Stimulated activated CD4-positive, alpha-beta T cell treated with anti-CD3 and anti-CD28 coated beads, Interleukin-4, amount 100 ng/mL, for 1 hour (primary cell): ENCODE measurements around the gene IQSEC2.

Experiments used
- DNase-seq: peaks from one replicate; pipeline ENCODE4 v3.0.0-alpha.2; 2020

The IQSEC2 gene

DNA sequence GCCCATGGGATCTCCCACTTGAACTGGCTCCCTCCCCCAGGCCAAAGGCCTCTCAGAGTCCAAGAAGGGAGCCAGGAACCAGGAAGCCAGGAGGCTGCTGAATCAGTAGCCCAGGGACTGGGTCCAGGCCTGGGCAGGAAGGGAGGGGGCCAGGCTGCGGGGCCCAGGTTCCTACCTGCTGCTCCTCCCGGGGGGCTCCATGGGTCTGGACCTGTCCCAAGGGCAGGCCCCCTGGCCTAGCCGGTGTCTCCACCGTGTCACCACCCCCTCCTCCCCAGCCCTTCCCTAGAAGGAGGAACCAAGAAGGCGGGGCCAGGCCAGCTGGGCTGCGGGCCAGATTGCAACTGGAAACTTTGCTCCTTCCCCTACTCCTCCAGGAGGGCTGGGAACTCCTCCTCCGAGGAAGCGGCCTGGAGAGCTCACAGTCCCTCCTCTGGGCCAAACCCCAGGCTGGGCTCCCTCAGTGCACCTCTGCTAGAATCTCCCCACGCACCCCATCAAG lies at the start of gene IQSEC2:
IQSEC2 (minus strand) TSS at position 264 of the 502 bp plus-strand sequence.
- no peak for DNase-seq

DNA sequence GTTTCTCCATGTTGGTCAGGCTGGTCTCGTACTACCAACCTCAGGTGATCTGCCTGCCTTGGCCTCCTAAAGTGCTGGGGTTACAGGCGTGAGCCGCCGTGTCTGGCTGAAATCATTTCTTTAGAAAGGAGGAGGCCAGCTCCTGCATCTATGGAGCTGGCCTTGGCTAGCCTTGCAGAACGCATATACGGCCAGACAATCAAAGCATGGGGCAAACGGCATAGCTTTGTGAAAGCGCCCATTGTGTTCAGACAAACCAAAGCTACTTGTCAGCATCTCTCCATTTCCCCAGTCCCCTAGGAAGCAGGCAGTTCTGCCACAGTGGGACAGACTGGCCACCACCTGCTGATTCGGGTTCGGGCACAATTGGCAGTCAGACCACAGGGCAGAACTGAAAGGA lies 48.9 kb upstream of the IQSEC2 start:
- no peak for DNase-seq

DNA sequence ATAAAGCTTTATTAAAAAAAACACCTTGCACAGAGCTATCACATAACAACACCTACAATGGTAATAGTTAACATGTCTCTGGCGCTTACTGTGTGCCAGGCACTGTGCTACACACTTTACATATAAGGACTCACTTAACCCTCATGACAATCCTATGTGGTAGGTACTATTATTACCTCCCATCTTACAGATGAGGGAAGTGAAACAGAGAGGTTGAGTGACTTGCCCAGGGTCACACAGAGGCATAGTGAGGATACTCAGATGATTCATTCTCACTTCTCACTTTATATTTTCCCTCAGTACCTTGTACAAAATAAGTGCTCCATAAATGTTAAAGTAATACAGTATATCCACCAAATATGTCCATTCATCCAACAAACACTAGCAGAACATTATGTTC lies 43.4 kb upstream of the IQSEC2 start:
- DNase-seq: no peak

DNA sequence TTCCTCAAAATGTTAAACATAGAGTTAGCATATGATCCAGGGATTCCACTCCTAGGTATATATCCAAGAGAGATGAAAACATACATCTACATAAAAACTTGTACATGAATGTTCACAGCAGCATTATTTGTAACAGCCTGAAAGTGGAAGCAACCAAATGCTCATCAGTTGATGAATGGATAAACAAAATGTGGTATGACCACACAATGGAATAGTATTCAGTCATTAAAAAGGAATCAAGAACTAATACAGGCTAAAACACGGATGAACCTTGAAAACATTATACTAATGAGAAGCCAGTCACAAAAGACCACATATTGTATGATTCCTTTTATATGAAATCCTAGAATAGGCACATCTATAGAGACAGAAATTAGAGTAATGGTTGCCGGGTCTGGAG lies 42.7 kb upstream of the IQSEC2 start:
- DNase-seq: no peak

DNA sequence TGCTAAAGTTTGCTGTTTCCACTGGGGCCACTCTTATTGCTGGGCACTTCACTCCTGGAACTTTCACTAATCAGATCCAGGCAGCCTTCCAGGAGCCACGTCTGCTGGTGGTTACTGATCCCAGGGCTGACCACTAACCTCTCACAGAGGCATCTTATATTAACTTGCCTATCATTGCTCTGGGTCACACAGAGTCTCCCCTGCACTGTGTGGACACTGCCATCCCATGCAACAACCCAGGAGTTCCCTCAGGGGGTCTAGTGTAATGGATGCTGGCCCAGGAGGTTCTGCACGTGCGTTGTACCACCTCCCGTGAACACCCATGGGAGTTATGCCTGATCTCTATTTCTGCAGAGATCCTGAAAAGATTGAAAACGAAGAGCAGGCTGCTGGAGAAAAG lies 41.8 kb upstream of the IQSEC2 start:
- no peak for DNase-seq

DNA sequence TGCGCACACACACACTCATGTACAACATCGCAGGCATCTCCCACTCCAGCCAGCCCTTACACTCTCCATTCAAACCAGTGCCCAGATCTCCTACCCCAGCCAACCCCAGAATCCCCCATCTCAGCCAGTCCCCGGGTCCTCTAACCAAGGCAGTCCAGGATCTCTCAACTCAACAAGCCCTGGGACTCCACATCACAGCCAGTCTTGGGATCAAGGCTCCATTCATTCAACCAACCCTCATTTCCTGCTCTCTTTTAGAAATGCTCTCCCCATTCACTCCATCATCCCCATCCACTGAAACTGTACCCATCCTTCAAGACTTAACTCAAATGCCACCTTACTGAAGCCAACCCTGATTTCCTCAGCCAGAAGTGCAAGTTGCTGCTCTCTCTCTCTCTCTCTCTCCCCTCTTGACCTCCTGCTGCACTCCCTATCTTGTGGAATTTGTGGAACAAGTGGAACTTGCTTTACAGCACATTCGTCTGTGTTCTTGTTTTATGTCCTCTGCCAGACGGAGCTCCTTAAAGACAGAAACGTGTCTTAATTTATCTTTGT lies 40.6 kb upstream of the IQSEC2 start:
- no peak for DNase-seq

DNA sequence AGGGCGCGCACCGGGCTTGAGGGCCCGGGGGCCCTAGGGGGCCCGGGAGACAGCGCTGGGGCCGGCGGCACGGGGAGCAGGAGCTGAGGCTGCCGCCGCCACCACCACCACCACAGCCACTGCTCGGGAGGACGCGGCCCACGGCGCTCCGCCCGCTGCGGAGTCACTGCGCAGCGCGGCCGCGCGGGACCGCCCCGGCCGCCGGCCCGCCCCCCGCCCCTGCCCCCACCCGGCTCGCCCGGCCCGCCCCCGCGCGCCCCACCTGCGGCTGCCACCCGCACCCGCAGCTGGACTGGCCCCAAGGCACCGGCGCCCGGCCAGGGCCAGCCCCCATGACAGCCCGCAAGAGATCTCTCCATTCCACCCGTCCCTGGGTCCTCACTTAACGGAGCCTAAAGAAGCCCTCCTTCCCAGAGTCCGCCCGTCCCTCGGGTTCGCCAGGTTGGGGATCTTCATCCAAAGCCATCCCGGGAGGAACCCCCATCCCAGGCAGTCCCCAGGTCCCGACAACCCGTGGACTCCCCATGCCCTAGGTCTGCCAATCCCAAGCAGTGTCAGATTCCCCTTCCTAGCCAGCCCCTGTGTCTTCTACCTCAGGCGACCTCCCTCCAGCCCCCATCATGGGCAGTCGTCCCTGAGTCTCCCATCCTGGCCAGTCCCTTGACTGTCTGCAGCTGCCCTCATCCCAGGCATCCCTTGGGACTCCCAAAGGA lies 40.0 kb upstream of the IQSEC2 start:
- peak; percentile 16 for DNase-seq

DNA sequence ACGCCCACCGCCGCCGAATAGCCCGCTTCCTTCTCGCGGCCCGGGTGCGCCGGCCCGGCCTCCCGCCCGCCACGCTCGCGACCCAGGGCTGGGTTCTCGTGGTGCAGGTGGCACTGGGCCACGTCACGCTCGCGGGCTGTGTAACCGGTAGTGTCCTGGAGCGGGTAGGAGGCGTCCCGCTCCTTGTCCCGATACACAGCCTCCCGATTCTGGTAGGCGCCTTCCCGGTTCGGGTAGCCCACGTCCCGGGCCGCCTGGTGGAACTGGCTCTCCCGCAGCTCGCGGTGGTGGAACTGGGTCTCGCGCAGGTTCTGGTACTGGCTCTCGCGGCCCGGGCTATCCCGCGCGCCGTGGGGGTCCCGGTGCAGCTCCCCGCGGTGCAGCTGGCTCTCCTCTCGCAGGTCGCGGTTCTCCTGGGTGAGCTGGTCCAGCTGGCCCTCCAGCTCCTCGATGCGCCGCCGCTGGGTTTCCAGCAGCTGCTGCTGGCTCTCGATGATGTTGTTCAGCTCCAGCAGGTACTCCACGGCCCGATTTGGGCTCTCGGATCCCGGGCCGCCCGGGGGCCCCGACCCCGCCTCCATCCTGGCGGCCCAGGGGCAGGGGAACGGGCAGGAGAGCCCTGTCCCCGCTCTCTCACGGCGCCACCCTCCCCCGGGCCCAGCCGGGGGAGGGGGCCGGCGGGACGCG lies 39.3 kb upstream of the IQSEC2 start:
- peak; percentile 10 for DNase-seq

DNA sequence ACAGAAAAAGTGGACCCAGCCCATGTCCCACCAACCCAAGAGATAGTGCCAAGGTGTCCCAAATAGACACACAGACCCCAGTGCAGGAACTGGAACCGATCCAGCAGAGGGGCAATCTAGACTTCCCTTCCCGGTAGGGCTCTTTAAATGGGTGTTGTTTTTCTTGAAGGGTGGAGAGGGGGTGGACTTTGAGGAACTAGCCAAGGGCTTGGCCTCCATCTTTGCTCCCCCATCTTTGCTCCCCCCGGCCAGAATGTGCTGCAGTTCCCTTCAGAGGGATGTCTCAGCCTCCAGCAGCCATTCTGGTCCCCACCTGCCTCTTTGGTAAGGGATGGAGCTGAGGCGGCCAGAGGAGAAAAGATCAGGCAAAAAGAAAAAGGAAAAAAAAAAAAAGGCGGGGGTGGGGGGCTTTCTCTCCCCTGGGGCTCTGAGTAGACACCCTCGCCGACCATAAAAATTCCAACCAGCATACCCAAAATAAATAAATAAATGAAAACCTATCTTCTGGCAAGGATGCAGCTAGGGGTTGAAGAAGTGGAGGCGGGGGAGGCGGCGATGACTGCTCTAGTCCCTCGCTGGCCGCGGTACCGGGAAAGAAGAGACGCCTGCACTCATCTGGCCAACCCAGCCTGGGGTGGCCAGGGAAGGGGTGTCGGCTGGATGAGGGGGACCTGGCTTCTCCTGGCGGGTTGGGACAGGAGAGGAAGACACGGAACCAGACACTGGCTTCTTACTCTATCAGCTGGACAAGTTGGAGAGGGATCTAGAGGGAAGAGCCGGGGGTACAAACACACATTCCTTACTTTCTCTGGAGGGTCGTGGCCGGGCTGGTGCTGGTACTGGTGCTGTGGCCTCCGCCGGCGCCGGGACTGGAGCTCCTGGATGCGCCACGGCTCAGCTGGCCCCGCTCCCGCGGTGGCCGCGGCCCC lies 38.5 kb upstream of the IQSEC2 start:
- no peak for DNase-seq

DNA sequence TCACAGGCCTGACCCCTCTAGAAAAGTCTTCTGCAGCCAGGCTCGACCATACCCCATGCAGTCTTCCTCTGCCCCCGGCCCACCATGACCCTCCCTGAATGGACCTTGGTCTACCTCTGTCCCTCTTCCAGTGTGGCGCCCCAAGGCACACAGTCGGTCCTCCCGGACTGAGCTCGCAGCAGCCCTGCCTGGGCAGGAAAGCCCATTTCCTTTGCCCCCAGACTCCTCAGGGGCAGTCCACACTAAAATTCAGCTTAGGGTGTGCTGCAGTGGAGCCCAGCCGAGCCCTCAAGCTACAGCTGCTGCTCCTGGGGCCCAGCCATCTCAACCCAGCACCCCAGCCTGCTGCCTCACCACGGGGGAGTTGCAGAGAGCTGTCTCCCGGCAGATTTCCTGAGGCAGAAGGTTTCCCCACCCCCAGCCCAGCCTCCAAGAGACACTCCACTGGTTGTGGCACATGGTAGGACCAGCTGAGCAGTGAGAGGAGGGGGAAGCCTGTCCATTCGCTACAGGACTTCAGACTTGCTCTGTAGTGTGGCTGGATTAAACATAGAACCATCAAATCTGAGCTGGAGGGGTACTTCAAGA lies 37.5 kb upstream of the IQSEC2 start:
- no peak for DNase-seq

DNA sequence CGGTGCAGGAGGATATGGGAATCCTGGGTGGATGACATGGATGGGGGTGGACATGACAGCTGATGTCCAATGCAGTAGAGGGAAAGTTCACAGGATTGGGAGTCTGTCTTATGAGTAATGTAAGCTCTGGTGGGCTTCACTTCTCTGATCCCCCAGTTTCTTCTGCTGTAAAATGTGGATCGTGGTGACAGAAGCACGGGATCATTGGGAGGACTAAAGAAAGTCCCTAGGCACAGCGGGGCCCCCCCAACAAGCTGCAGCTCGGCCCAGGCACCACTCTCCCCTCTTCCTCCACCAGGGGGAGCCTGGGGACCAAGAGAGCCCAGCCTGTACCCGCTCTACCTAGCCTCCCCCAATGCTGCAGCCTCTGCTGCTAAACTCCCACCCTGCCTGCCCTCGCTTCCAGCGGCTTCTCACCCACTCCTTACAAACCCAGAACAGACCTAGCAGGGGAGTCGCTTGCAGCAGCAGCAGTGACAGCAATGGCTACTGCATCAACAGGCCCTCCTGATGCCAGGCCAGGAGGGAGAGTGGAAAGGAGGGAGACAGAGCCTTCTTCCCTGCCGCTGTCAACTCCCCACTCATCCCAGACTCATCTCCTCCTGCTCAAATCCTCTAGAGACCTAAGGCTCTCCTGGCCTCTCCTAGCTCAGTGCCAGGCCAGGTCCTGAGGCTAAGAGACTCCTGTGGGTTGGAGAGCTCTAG lies 36.1 kb upstream of the IQSEC2 start:
- DNase-seq: peak; percentile 66

DNA sequence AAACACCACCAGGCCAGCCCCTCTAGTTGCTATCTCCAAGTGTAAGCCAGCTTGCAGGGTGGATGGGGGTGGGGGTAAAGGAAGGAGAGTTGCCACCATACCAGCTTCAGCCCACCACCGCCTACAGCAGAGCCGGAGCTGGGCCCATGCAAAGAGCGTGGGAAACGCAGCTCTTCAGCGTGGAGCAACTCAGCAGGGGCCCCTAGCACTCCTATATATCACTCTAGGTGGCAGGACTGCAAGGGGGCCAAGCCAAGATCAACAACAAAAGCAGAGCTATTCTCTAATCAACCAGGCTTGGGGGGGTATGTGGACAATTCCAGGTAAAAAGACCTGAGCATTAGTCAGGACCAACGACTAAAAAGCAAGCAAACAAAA lies 35.5 kb upstream of the IQSEC2 start:
- DNase-seq: no peak

DNA sequence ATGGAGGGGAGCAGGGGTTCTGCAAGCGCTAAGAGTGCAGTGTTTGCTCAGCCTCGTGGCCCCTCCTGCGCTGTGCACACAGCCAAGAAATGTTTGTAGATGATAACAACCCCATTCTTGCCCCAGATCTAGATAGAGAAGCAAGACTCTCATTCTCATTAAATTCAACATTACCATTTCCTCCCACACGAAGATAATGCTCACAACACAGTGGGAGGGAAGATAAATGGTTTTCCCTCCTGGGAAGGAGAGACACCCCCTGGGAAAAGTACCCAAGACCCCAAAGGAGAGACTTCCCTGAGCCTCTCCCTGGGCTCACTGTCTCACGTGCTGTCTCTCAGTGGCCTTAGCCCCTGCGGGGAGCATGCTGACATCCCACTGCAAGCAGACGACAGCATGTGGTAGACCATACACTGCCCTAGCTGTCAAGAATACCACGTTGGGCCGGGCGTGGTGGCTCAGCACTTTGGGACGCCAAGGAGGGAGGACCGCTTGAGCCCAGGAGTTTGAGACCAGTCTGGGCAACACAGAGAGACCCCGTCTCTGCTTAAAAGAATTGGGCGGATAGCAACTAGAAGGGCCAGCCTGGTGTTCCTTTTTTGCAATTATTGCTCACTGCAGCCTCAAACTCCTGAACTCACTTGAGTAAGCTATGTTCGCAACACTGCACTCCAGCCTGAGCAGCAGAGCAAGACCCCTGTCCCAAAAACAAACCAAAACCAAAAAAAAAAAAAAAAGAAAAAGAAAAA lies 34.9 kb upstream of the IQSEC2 start:
- no peak for DNase-seq

DNA sequence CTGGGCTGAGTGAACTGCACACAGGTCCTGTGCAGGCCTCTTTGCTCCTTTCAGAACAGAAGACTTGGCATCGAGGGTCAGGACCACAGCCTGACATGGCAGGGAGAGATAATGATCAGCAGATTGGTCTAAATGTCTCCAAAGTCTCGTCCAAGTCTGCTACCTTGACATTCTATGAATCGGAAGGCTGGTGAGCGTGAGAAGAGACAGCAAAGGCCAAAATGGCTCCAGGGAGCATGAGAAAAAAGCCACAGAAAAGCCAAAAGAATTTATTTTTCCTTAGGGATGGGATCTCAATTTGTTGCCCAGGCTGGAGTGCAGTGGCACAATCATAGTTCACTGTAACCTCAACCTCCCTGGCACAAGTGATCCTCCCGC lies 32.3 kb upstream of the IQSEC2 start:
- DNase-seq: no peak

DNA sequence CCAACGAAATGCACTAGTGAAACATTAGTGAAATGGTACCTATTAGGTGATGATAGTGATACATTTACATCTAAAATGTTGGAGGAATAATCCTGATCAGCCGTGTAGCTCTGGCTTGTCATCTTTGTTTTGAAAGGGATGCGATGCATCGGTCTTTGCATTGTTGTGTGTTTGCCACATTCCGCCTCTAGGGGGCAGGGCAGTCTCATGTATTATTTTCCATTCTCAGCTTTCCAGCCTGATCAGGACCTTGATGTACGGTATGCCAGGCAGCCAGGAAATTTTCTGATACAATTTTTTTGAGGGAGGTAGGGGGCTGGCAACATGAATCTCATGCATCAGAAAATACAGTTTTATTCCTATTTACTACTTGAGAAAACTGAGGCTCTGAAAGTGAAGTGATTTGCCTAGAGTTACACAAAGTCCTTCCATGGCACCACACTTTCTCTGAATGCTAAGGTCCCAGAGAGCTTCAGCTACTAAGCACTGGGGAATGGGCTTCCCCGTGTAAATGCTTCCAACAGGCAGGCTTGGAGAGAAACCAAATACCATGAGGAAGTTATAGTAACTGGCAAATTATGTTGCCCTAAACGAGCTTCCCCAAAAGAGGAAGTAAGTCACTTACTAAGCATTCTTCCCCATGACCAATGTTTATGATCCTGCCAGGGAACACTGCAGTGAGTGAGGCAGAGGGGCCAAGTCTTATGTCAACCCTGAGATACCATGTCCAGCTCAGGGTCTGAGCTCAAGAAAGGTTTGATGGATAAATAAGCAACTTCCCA lies 31.8 kb upstream of the IQSEC2 start:
- peak; percentile 56 for DNase-seq

DNA sequence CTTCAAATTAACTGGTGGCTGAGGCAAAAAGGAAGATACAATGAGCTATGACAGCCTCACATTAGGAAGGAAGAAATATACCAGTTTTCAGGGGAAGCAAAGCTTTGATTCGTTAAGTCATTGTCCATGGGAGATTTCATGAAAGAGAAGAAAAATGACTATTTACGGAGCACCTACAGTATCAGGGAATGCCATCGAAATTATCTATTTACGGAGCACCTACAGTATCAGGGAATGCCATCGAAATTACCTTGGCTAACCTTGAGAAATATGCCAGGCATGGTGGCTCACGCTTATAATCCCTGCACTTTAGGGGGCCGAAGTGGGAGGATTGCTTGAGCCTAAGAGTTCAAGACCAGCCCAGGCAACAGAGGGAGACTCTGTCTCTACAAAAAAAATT lies 28.5 kb upstream of the IQSEC2 start:
- no peak for DNase-seq

DNA sequence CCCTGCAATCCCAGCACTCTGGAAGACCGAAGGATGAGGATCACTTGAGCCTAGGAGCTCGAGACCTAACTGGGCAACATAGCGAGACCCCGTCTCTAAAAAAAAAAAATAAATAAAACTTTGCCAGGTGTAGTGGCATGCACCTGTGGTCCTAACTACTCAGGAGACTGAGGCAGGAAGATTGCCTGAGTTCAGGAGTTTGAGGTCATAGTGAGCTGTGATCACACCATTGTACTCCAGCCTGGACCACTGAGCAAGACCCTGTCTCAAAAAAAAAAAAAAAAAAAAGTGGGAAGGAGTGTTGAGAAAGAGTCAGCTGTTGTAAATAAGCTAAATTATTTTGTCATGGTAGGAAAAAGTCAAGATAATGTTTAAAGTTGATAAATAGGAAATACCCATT lies 27.5 kb upstream of the IQSEC2 start:
- no peak for DNase-seq

DNA sequence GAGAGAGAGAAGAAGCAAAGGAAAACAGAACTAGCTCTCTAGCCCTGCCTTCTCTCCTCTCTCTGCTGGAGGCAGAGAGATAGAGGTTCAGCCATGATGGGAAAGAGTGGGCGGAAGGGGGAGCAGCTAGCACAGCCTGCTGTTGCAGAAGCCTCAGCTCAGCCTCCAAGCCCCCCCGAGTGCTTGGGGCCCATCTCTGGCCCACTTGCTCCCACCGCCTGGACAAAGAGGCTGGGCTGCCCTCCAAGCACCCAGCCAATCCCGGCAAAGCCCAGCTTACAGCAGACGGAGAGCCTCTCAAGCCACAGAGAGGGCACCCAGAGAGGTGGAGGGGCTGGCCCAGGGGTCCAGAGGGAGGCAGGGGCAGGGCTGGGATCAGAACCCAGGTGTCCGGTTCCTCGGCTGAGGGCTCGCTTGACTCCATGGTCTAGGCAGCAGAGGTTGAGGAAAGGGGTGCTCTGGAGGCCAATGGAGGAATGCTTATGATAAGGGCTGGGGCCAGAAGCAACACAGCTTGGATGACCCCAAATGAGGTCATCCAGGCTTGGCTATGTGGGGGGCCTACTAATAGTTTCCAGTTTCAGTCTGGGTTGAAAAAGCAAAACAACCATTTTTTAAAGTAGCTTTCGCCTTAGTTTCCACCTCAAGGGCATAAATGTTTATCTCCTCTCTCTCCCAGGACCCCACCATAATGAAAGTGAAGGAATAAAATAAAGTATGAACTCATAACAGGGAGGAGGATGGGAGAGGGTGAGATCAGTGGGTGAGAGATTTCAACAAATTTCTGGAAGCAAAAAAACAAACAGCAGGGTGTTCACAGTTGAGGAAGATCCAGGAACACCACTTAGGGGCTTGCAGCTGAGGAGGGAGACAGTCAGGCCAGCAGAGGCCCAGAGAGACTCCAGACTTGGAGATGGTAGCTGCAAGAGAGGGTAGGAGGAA lies 24.9 kb upstream of the IQSEC2 start:
- DNase-seq: no peak

DNA sequence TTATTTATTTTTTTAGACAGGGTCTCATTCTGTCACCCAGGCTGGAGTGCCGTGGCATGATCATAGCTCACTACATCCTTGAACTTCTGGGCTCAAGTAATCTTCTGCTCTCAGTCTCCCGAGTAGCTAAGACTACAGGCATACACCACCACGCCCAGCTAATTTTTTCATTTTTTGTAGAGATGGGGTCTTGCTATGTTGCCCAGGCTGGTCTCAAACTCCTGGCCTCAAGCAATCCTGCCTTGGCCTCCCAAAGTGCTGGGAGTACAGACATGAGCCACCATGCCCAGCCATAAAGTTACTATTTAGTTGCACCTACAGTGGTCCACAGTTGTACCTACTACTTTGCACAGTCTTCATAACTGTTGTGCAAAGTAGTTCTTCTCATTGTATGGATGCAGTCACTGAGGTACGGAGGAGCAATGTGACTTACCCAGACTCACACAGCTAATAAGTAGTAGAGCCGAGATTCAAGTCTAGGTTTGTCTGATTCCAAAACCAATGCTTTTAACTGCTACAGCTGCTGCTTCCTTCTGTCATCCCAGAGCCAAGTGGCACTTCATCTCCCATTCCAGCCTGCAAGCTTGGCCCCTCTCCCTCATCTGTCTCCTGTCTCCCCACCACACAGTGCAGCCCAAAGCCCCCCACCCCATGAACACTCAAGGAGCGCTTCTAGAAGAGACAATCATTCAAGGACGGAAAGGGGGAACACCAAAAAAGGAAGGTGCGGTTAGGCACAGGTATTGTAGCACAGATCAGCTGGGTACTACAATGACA lies 24.0 kb upstream of the IQSEC2 start:
- no peak for DNase-seq
